Glomerular endothelial cell (primary cell): ENCODE measurements around the gene TMEM184B. TPM values are rescaled to one million over a fixed set of nuclear protein-coding genes. Genes with fewer than 3 reads are reported as not detected.

Experiments used
- DNase-seq: peaks from one replicate; pipeline ENCODE4 v3.0.0-alpha.2; 2011; ENCODE audit warnings: low read depth, low spot score; ENCODE audit errors: extremely low read depth
- total RNA-seq: library from RNA; depleted of rRNA; stranded (reverse); fragments of >200 nt; gene quantifications from 2 replicates; pipeline ENCODE4 v1.2.3, GENCODE V29; 2015

TMEM184B gene
- total RNA-seq, 1 donor from 2014 or later: 165 TPM

DNA sequence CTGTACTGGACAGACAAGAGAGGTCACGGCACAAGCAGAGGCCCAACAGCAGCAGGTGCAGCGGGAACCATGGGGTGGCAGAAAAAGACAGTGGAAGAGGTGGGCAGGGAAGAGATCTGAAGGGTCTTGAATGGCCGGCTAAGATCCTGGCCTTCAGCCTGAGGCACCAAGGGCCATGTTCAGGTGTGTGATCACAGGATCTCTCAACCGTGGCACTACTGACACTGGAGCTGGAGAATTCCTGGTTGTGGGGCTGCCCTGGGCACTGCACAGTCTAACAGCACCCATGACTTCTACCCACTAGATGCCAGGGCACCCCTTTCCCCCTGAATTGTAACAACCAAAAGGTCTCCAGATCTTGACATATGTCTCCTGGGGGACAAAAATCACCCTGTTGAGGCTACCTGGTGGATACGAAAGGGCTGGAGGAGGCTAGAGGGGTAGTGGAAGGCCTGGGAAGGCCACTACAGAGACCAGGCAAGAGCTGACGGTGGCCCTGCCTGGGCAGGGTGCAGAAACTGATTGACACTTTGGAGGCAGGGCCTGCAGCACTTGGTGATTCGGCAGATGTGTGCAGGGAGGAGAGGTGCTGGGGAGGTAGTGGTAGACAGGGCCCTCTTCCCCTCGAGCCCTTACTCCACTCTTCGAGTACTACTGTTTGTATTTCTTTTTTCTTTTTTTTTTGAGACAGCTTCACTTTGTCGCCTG, 36.1 kb upstream of the TMEM184B start:
- DNase-seq: no peak

DNA sequence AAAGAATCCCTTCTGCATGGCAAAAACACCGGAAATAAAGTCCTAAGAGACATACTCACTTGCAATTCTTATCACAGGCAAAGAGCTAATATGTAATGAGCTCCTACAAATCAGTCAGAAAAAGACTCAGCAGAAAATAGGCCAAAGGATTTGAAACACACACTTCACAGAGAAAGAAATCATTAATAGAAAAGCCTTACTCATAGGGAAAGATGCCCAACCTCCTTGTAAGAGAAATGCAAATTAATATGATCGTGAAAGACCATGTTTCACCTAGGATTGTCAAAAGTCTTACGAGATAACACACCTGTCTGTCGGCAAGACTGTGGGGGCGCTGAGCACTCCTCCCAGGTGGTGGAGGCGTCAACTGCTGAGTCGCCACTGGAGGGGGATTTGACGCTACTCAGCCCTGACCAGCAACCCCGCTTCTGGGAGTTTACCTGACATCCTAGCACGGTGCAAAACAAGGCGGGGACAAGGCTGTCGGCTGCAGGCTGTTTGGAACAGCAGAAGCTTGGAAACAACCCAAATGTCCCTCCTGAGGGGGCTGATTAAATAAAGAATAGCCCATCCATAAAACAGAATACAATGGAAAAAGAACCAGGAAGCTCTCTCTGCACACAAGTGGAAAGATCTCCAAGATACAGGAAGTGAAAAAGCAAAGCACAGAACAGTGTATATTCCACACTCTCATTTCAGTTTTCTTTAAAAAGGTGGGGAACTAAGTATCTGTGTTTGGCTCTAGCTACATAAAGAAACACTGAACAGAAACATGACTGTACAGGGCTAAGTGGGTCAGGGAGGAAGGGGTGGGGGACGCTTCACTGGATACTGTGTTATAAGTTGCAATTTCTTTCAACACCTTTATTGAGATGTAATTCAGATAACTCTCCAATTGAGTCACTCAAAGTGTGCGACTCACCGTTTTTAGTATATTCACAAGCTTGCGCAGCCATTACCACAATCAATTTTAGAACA, 33.0 kb upstream of the TMEM184B start:
- DNase-seq: no peak

DNA sequence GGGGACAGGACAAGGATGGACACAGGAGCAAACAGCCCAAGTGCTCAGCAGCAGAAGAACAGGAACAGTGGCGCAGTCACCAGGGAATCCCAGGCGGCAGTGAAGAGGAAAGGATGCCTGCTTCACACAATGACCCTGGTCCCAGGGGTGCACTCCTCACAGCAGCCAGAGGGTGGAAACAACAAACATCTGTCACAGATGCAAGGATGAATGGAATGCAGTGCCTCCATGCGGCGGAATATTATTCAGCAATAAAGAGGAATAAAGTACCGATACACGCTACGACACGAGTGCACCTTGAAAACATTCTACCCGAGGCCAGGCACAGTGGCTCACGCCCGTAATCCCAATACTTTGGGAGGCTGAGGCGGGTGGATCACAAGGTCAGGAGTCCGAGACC, 31.7 kb upstream of the TMEM184B start:
- DNase-seq: no peak

DNA sequence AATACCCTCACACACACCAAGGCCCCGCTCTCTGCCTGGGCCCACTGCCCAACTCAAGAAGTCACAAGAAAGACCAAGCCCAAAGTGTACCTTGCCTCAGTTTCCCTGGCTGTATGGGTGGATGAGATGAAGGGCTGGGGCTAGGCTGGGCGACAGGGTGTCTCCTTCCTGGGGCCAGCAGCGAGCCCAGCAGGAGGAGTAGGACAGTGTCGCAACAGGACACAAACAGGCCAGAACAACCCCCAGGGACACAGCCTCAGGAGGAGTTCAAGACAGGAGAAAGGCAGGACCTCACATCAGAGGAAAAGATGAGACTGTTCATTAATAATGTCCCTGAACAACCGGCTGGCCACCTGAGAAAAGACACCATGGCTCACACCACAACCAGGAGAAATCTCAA, 31.2 kb upstream of the TMEM184B start:
- no peak for DNase-seq

DNA sequence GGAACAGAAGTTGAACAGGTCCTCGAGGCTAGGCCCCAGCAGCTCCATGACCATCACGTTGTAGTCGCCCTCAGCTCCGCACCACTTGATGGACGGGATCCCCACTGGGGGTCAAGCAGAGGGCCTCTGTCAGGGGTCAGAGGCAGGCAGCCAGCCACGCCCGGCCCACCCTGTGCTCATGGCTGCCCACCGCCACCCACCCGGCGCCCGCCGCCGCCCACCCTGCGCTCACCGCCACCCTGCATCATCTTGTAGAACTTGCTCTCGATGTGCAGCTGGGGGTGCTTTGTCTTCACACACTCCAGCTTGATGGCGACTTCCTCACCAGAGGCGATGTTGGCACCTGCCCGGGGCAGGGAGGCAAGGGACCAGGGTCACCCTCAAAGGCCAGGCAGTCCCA, 30.1 kb upstream of the TMEM184B start:
- DNase-seq: no peak

DNA sequence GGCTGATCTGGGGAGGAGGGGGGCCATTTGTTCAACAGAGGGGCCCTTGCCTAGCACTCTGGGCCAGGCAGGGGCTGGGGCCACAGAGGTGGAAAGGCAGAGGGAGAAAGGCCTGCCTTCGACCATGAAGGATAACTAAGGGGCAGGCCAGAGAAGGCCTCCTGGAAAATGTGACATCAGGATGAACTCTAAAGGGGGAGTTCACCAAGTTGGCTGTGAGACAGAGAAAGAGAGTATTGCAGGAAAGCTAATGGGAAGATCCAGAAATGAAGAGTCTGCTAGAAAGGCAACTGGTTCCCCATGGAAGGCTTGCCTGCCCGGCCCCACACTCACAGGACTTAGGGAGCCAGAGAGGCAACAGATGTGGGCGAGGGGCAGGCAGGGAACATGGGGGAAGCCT, 28.1 kb upstream of the TMEM184B start:
- no peak for DNase-seq

DNA sequence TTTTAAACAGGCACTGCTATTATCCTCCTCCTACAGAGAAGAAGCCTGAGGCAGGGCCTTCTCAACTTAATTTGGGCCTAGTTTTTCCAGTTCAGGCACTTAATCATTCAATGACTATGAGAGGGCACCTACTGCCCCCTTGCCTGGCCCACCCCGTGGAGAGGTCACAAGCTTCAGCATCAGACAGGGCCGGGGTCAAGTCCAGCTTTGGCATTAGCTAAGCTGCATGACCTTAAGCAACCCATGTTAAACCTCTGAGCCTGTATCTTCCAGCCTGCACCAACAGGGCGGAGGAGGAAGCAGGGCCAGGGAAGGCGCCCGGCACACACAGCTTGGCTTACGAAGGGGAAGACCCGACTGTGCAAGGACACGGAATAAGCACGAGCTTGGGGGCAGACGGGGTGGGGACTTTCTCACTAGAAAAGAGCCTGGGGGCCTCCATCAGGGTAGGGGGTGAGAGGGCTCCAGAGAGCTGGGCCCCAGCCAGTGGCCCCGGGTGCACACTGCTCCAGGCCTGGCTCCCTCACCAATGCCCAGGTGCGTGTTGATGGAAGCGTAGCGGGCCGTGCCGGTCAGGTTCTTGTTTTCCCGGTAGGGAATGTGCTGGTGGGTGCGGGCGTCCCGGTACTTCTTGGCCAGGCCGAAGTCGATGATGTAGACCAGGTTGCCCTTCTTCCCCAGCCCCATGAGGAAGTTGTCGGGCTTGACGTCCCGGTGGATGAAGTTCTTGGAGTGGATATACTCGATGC, 27.6 kb upstream of the TMEM184B start:
- no peak for DNase-seq

DNA sequence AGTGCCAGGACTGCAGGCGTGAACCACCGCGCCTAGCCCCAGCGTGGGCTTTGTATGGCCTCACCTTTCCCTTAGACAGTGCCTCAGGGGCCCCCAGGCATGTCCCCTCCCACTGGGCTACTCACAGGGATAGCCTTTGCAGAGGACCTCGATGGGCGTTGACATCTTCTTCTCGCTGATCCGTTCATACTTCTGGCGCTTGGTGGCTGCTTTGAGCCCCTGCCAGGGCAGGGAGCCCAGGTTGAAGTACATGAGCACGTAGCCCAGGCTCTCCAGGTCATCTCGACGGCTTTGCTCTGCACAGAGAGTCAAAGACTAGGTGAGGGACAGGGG, 26.9 kb upstream of the TMEM184B start:
- no peak for DNase-seq

DNA sequence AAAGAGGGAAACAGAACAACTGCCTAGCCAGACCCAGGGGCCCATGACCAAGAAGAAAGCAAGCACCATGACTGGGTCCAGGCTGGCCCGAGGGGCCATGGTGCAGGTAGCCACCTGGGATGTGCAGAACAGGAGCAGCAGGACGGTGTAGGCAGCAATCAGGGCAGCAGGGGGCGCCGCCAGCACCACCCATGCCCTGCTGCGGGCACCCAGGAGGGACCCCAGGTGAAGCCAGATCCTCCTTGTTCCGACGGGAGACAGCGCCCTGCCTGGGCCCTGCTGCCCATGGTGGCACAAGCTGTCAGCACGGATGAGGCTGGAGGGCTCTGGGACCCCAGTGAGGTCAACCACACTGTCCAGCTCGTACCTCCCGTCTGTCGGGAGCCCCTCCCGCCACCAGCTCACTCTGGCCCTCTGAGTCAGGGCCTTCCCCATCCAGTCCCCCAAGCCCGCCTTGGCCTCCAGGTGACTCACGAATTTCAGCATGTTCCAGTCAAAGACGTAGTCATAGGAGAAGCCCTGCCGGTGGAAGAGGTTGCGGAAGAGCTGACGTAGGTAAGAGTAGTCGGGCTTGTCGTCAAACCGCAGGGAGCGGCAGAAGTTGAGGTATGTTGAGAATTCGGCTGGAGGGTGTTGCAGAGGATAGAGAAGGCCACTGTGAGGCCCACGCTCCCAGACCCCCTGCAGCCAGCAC, 25.6 kb upstream of the TMEM184B start:
- no peak for DNase-seq

DNA sequence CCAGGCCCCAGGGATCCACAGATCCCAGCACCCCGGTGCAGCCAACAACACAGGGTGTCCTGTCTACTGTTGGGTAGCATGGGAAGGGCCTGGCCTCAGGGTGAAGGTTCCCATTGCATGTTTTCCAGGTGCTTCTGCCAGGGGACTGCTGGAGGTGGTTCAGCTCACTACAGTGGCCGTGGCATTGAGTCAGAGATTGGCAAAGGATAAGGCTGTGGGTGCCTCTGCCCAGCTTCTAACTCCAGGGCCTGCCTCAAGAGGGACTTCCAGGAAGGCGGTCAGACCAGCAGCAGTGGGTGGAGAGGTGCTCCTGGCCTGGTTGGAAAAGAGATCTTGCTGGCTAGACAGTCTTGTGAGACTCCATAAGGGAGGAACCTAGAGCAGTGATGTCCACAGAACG, 23.6 kb upstream of the TMEM184B start:
- no peak for DNase-seq

DNA sequence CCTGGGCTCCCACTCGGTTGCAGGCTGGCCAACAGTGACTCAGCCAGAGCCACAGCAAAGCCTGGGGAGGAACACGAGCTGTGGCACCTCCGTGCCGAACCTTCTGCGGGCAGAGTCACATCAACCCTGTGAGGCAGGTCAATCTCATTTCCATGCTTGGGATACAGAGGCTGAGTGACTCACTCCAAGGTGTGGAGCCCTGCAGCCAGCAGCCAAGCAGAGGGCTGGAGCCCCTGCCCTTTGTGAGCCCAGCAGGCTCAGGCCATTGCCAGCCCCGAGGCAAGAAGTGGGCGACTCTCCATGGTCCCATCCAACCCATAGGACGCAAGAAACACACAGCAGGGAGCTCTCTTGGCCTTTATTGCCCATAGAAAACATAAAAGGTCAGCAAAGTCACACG, 23.1 kb upstream of the TMEM184B start:
- no peak for DNase-seq

DNA sequence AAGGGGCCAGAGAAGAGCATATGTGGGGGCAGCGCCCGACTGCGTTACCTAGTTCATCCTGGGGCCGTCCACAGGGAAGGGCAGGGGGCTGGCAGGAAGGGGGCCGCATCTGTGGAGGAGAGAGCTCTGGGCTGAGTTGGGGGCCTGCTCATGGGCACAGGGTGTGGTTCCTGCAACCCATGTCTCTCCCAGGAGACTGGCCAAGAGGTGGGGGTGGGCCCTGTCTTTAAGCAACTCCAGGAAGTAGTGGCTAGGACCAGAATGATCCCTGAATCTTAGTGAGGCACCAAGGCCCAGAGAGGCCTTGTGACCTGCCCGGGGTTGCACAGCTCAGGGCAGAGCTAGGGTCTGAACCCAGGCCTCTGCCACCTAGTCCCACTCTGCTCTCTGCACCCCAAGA, 22.5 kb upstream of the TMEM184B start:
- no peak for DNase-seq

DNA sequence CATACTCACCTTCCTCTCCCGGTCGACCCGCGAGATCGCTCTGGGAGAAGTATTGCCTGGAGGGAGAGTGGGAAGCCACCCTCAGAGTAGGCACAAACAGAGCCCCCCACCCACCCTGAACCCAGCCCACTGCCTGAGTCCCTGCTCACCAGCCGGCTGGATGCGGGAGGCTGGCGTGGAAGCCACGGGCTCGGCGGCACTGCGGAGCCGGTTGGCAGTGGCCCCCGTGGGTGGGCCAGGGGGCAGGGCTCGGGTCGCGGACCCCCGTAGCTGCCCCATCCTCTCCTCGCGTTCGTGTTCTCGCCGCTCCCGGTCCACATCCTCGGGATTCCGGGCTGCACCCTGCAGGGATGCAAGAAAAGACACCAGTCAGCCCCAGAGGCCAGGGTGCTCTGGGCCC, 21.4 kb upstream of the TMEM184B start:
- DNase-seq: no peak

DNA sequence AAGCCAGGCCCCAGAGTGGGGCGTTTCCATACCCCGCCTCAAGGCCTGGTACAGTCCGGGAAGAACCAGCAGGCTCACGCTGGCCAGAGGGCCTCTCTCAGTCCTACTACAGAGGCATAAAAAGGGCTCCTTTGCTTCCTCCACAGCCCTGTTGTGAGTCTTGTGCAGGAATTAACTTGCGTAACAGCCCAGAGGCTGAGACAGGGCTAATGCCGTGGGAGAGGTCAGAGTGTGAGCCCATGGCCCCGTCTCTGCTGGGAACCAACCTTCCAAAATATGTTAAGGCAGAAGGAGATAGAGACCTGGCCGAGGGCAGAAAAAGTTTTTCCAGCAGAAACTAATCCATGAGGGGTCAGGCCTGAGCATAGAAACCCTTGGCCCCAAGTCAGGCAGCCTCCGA, 19.9 kb upstream of the TMEM184B start:
- no peak for DNase-seq

DNA sequence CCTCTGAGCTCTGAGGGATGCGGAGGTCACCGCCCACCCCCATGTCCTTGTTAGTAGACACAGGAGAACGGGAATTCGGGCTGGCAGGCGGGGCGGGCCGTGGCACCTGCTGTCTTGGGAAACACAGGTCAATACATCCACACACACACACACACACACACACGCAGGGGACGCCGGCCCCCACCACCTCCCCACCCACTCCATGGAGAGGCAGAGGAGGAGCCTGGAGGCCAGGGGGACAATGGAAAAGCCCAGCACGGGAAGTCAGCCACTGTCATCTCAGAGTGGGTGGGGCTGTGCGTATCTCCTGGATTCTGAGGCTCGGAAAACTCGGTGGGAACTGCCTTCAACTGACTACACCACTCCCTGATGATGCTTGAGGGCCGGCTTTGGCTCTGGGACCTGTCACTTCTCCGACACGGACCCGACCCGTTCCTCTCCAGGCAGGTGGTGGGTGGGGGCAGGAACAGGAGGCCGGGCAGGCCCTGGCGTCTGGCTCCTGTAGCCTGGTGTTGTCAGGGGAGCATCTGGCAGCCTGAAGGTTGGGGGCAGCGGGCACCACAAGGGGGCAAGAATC, 18.5 kb upstream of the TMEM184B start:
- no peak for DNase-seq

DNA sequence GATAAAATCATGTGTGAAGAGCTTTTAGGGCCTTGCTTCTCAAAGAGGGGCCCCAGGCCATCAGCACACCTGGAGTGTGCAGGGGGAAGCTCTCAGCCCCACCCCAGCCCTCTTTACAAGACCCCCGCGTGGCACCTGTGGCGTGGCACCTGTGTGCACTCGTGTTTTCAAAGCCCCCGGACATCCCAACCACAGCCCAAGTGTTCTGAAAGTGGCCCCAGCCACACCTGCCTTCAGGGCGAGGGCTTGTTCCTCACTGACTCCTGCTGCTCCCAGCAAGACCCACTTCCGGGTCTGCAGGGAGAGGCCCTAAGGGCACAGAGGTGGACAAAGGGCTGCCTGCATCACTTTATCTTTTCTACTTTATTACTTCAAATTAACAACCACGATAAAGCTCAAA, 17.5 kb upstream of the TMEM184B start:
- DNase-seq: no peak

DNA sequence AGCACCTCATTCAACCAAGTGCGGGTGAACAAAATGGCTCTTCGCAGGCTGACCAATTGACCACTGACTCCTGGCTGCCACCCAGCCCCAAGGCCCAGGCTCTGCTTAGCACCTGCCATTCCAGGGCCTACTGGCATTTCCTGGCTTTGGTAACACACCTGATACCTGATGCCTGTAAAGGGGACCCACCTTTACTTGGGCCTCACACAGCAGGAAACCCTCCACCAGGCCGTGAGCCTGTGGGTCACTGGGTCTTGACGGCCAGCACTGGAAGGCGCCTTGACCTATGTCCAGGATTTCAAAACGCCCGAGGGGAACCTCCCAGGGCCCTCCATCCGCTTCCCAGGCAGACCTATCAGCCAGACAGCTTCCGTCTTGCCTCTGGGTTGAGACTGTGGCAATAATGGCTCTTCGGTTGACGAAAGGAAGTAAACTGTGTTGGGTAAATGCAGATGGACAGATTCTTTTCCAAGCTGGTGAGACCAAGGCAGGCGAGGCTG, 16.8 kb upstream of the TMEM184B start:
- no peak for DNase-seq

DNA sequence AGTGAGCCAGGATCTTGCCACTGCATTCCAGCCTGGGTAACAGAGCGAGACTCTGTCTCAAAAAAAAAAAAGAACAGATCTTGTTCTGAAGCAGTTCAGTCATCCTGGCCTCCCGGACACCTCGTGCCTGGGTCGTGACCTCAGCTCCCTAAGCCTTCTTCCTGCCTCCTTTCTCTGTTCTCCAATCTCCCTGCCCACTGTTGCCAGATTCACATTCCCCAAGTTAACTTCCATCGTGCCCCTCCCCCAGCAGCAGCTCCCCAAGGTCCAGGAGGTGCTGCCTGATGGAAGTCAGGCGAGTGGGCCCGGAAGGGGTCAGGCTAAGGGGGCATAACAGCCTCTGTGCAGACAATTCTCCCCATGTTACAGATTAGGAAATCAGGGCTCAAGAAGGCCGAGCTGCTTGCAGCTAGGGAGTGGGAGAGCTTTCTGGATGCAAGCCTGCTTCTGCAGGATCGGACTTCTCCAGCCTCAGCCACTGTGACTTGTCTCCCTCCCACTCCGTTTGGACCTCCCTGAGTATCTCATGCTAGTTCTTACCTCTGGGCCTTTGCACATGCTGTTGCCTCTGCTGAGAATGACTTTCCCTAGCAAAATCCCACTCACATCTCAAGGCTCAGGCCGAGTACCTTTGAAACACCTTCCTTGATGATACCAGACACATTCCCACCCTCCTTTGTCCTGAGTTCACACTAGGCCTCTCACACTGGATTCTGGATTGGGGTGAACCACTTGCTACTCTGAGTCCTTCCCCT, 14.3 kb upstream of the TMEM184B start:
- DNase-seq: no peak

DNA sequence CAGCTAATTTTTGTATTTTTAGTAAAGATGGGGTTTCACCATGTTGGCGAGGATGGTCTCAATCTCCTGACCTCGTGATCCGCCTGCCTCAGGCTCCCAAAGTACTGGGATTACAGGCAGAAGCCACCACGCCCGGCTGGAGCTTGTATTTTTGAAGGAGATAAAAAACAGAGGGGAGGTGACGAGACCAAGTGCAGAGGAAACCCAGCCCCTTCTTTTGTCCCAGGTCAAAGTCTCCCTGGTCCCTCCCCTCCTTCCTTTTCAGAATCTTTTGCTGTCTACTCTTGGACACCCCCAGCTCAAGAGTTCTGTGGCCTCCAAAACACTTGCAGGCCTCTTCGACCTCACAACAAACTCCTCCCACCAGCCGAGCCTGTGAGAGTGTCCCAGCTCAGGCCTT, 12.2 kb upstream of the TMEM184B start:
- DNase-seq: no peak

DNA sequence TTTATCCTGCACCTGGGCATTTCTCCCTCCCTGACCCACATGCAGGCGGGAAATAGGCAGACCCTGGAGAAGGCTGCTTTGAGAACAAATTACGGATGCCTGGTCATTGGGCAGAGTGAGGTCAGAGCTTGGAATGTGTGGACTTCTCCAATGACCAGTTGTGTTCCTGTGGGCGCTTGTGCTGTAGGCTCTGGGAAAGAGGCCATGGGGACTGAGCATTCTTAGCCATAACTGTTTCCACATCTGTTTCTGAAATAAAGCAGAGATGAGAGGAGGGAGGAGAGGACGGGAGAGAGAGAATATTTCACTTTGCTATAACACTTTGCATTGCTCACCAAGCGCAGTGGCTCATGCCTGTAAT, 11.2 kb upstream of the TMEM184B start:
- DNase-seq: no peak
